Fibroblast of villous mesenchyme (primary cell): Measurements from ENCODE around the gene ZNF836. TPM values are rescaled to one million over a fixed set of nuclear protein-coding genes. Genes with fewer than 3 reads are reported as not detected.

Experiments used
- DNase-seq: peaks from one replicate; pipeline ENCODE4 v3.0.0-alpha.2; 2010; ENCODE audit warnings: low read depth
- H3K4me3 ChIP-seq: 2 replicates; pipeline ENCODE4 v1.5.1; 2011; ENCODE audit warnings: low read depth, mild to moderate bottlenecking, low read length
- total RNA-seq: library from RNA; depleted of rRNA; stranded (reverse); fragments of >200 nt; gene quantifications from 2 replicates; pipeline ENCODE4 v1.2.3, GENCODE V29; 2012
- TF ChIP-seq, protein P1 (sequence below): IDR thresholded peaks from 2 replicates; pipeline ENCODE4 v1.5.1; 2012; ENCODE audit warnings: low read depth, mild to moderate bottlenecking, low read length; ENCODE audit not compliant: insufficient read depth

ZNF836 gene
- total RNA-seq, 1 donor = 11.7 TPM

DNA sequence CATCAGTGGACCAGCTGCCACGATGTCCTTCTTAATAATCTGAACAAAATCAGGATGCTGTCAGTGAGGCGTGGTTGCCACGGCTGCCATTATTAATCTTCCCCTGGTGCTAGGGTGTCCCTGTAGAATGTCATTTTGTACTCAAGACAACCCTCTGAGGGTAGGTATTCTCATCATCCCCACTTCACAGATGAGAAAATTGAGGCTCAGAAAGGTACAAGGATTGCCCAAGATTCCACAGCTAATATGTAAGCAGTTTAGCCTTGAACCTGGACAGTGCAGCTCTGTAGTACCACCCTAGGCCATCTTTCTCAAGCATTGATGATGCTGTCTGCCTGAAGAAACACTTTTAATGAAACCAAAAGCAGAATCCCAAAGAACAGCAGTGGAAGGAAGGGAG is 26.5 kb upstream of the ZNF836 start:
- no peak for DNase-seq
- no peak overlapping the region for H3K4me3 ChIP-seq
- TF ChIP-seq, protein P1, sequence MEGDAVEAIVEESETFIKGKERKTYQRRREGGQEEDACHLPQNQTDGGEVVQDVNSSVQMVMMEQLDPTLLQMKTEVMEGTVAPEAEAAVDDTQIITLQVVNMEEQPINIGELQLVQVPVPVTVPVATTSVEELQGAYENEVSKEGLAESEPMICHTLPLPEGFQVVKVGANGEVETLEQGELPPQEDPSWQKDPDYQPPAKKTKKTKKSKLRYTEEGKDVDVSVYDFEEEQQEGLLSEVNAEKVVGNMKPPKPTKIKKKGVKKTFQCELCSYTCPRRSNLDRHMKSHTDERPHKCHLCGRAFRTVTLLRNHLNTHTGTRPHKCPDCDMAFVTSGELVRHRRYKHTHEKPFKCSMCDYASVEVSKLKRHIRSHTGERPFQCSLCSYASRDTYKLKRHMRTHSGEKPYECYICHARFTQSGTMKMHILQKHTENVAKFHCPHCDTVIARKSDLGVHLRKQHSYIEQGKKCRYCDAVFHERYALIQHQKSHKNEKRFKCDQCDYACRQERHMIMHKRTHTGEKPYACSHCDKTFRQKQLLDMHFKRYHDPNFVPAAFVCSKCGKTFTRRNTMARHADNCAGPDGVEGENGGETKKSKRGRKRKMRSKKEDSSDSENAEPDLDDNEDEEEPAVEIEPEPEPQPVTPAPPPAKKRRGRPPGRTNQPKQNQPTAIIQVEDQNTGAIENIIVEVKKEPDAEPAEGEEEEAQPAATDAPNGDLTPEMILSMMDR = no peak

DNA sequence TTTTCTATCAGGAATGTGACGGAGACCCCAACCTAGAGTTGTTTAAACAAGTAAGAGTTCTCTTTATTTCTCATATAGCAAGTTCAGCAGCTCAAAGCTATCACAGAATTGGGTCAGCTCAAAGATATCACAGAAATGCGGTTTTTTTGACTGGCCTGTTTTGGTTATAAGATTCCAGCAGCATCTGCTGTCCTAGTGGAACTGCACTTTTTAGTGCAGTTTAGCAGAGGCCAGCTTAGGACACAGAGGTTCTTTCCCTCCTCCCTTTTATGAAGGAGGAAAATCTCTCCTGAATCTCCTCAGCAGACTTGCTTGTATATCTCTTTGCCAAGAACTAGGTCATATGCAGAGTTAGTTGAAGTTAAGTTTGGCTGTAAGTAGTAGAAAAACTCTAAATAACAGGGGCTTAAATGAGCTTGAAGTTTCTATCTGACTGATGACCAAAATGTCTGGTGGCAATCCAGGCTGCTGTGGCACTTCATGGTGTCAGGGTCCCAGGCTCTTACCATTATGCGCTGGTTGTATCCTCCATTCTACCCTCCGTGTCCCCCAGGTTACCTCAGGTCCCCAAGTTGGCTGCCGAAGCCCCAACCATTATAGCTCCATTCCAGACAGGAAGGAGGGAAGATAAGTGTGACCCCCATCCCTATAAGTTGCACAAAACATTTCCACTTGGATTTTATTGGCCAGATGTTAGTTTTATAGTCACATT is 25.0 kb upstream of the ZNF836 start:
- H3K4me3 ChIP-seq = no peak overlapping the region
- peak; percentile 75 for DNase-seq
- TF ChIP-seq, protein P1 = no peak

DNA sequence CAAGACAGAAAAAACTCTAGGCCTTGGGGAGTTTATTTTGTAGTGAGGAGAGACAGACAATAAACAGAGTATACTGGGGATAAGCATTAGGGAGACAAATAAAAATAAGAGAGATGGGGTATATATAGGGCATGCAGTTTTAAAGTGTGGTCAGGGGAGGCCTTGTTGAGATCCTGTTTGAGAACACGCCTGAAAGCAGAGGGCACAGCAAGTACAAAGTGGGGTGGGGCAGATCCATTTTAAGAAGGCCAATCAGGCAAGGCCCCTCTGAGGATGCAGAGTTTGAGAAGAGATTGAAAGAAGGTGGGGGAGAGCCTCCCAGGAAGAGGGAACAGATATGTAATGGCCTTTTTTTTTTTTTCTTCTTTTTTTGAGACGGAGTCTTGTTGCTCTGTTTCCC is 20.5 kb upstream of the ZNF836 start:
- TF ChIP-seq, protein P1 = no peak
- DNase-seq = no peak
- no peak overlapping the region for H3K4me3 ChIP-seq

DNA sequence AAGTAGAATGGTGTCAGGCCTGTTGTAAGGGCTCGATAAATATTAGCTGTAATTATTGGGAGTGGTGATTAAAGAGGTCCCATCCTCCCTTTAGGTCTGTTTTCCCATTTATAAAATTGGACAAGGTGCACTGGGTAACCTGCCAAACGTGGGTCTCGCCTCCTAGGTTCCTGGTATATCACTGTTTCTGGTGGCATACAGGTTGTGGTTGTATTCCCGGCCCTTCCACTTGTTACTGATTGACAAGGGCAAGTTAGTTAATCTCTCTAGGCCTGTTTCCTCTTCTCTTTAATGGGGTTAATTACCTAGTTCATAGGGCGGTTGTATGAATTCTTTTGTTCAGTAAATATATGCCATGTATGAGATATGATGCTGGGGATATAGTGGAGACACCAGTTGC is 20.0 kb upstream of the ZNF836 start:
- TF ChIP-seq, protein P1 = no peak
- DNase-seq = no peak
- H3K4me3 ChIP-seq = peak overlapping the region; percentile 94

DNA sequence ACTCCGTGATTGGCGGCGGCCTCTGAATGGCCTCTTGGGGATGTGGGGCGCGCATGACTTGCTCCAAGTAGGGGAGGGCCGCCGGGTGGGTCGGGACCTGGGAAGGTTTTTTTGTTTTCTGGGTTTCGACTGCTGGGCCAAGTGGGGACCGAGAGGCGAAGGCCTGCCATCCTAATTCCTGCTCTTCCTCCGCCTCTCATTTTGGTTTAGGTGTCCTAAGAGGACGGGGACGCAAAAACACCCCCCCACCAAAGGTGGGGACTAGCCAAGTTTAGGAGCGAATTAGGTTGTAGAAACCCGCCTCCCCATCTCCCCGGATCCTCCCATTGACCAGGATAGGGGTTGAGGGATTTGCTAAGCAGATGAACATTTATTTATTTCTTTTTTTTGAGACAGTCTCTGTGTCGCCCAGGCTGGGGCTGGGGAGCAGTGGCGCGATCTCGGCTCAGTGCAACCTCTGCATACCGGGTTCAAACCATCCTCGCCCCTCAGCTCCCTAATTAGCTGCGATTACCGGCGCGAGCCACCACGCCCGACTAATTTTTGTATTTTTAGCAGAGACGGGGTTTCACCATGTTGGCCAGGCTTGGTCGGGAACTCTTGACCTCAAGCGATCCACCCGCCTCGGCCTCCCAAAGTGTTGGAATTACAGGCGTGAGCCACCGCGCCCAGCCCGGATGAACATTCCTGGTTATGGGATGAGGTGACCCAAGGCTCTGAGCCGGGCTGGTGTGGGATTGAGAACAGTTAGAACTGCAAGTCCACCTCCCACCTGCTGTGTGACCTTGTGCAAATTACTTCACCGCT is 19.3 kb upstream of the ZNF836 start:
- peak overlapping the region; percentile 94 for H3K4me3 ChIP-seq
- TF ChIP-seq, protein P1 = no peak
- DNase-seq = peak; percentile 53

DNA sequence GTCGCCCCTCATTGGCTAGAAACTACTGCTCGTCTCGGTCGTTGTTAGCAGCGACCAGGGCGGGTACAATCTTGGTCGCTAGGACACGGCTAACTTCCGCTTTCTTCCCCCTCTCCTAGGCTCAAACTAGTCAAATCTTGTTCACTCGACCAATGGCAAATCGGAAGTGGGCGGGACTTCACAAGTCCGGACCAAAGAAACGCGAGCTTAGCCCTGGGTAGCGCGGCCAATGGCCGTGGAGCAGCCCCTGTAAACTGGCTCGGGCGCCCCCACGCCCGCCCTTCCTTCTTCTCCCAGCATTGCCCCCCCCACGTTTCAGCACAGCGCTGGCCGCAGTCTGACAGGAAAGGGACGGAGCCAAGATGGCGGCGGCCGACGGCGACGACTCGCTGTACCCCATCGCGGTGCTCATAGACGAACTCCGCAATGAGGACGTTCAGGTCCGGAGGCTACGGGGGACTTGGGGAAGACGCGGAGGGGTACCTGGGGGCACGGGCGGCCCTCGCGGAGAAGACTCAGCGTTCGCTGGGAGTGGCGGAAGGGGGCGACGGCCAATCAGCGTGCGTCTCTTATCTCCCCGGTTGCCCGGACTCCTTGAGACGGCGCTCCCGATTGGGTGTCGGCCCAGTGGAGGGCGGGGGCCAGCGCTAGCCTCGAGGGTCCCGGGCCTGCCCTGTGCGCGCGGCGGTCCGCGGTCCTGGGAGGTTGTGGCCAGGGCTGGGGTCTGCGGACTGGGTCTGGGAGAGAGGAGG is 18.5 kb upstream of the ZNF836 start, which contains the start of gene PPP2R1A:
Gene PPP2R1A, plus strand, starts transcription at position 318 of the 752 bp plus-strand sequence. Its CDS starts 45 bp downstream, at position 363.
- TF ChIP-seq, protein P1 = no peak
- DNase-seq = peak; percentile 100
- H3K4me3 ChIP-seq = peak within 1 kb of the TSS; percentile 94
